Ovary (tissue), 9 donors: ENCODE measurements around the gene ZBED4. TPM values are rescaled to one million over a fixed set of nuclear protein-coding genes. Genes with fewer than 3 reads are reported as not detected.

Experiments
- DNase-seq, 5 donors: peaks; one replicate each; pipeline ENCODE4 v3.0.0-alpha.2; 2019 to 2020
- H3K27ac ChIP-seq, 2 donors: fragments of 200-600 bp; one replicate each; pipeline versions ENCODE4 v1.5.1 to v1.8.0; 2019 to 2022
- H3K27me3 ChIP-seq: fragments of 200-600 bp; one replicate; pipeline ENCODE4 v1.8.0; 2022
- H3K36me3 ChIP-seq: fragments of 200-600 bp; sonication (generic); one replicate; pipeline ENCODE4 v1.5.1; 2019
- H3K4me1 ChIP-seq: one replicate; pipeline ENCODE4 v1.8.1; 2013; ENCODE audit warnings: mild to moderate bottlenecking, moderate library complexity; ENCODE audit not compliant: insufficient read depth
- H3K4me3 ChIP-seq: fragments of 200-600 bp; sonication (generic); one replicate; pipeline ENCODE4 v1.5.1; 2017
- H3K9me3 ChIP-seq, 2 donors: fragments of 200-600 bp in 1 of 2; sonication (generic) in 1 of 2; one replicate each; pipeline versions ENCODE4 v1.5.1 to v1.8.1; 2013 to 2019; ENCODE audit warnings: mild to moderate bottlenecking in 1 of 2, moderate library complexity in 1 of 2
- EP300 ChIP-seq: sonication (generic); formaldehyde crosslinking; IDR thresholded peaks from one replicate; pipeline ENCODE4 v1.6.1; 2017; ENCODE audit warnings: antibody characterized with exemption
- POLR2A ChIP-seq: fragments of 450-650 bp; IDR thresholded peaks from one replicate; pipeline ENCODE4 v1.6.1; 2017; ENCODE audit warnings: antibody characterized with exemption, mild to moderate bottlenecking, moderate library complexity
- WGBS, 3 donors: extraction: QIAGEN DNeasy Blood & Tissue Kit in 1 of 3; methylation state at CpG; one replicate each; pipeline versions ENCODE4 v1.1.5 to v1.1.7; 2013 to 2017; 5-methylcytosine and 5-hydroxymethylcytosine counted together
- intact Hi-C, 4 donors: fragments of 100-400 bp; cut with DNase I; formaldehyde crosslinking; loops; one replicate each; pipeline versions ENCODE4 v1.11.0 to v1.15.1; 2022 to 2023
- polyA plus RNA-seq, 2 donors: library from polyadenylated mRNA; stranded (reverse); fragments of 200-250 nt in 1 of 2; fragments of 350-450 nt in 1 of 2; fragmentation: Illumina TruSeq in 1 of 2; extraction: RNeasy Lipid Tissue Mini Kit (QIAGEN cat#74804) in 1 of 2; gene quantifications; one replicate each; pipeline ENCODE4 v1.2.3, GENCODE V29; 2013 to 2014
- total RNA-seq, 7 donors: library from RNA; depleted of rRNA in 2 of 7; stranded (reverse); fragments of >200 nt in 2 of 7; fragmentation: NEBNext Ultra II Directional in 3 of 7; extraction: Animal tissue kit (Norgen Biotek cat#: 25700) in 3 of 7; gene quantifications; one replicate each; pipeline versions ENCODE4 v1.1.0 to v1.2.4, GENCODE V29; 2016 to 2023
- TF ChIP-seq, protein P1 (sequence below), 3 donors: fragments of 450-650 bp in 2 of 3; fragments of 200-600 bp in 1 of 3; IDR thresholded peaks; one replicate each; pipeline versions ENCODE4 v1.5.1 to v1.8.0; 2016 to 2022; ENCODE audit warnings: antibody characterized with exemption in 3 of 3, mild to moderate bottlenecking in 1 of 3
- donor health status: DM: no; HTN: no; CAD: no; lungs with moderate emphysema.
- donor health status: DM: no; HTN: no; CAD: no.
- donor health status: Bipolar disorder and iron deficiency.
- donor health status: DM: yes; HTN: yes; CAD: no.
- donor health status: DM: no; HTN: no; CAD: no.
- donor health status: DM: yes; HTN: yes; CAD: no.

Gene ZBED4
- total and polyA plus RNA-seq, 9 donors = 3.5 to 9.6 (median 7.8) TPM

DNA sequence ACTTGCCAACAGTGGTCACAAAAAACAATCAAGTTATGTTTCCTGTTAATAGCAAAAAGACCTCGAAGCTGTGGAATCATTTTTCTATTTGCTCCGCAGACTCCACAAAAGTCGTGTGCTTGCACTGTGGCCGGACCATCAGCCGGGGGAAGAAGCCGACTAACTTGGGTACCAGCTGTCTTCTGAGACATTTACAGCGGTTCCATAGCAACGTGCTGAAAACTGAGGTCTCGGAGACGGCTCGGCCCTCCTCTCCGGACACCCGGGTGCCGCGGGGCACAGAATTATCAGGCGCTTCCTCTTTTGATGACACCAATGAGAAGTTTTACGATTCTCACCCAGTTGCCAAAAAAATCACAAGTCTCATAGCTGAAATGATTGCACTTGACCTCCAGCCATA, 31.6 kb downstream of the ZBED4 start:
- intact Hi-C loops = no loop called here
- Histone ChIP-seq H3K36me3 (no peaks in the 10 kb centered on the region), H3K4me1 (no peaks in the 10 kb centered on the region), H3K4me3 (no peak overlapping the region), H3K9me3 (peaks cover 0 to 4% of the 10 kb centered on the region in 2 donors), H3K27me3 (no peaks in the 10 kb centered on the region), H3K27ac (no peak overlapping the region)
- TF ChIP-seq, protein P1, sequence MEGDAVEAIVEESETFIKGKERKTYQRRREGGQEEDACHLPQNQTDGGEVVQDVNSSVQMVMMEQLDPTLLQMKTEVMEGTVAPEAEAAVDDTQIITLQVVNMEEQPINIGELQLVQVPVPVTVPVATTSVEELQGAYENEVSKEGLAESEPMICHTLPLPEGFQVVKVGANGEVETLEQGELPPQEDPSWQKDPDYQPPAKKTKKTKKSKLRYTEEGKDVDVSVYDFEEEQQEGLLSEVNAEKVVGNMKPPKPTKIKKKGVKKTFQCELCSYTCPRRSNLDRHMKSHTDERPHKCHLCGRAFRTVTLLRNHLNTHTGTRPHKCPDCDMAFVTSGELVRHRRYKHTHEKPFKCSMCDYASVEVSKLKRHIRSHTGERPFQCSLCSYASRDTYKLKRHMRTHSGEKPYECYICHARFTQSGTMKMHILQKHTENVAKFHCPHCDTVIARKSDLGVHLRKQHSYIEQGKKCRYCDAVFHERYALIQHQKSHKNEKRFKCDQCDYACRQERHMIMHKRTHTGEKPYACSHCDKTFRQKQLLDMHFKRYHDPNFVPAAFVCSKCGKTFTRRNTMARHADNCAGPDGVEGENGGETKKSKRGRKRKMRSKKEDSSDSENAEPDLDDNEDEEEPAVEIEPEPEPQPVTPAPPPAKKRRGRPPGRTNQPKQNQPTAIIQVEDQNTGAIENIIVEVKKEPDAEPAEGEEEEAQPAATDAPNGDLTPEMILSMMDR (IDR thresholded peaks at IDR 0.05) = no peak
- no peak for TF ChIP-seq EP300
- TF ChIP-seq POLR2A = no peak
- no peak for DNase-seq
- 97% methylated on average over 17 of the region's 17 CpGs for WGBS, 3 donors

DNA sequence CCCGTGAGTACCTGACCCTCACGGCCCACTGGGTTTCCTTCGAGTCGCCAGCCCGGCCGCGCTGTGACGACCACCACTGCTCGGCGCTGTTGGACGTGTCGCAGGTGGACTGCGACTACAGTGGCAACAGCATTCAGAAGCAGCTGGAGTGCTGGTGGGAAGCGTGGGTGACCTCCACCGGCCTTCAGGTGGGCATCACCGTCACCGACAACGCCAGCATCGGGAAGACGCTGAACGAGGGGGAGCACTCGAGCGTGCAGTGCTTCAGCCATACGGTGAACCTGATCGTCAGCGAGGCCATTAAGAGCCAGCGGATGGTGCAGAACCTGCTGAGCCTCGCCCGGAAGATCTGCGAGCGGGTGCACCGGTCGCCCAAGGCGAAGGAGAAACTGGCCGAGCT, 32.2 kb downstream of the ZBED4 start:
- no peak for DNase-seq
- Histone ChIP-seq H3K4me1 (no peaks in the 10 kb centered on the region), H3K9me3 (peaks cover 0 to 4% of the 10 kb centered on the region in 2 donors), H3K27me3 (no peaks in the 10 kb centered on the region), H3K4me3 (no peak overlapping the region), H3K36me3 (no peaks in the 10 kb centered on the region), H3K27ac (no peak overlapping the region)
- no peak for TF ChIP-seq EP300
- no peak for TF ChIP-seq POLR2A
- TF ChIP-seq, protein P1 (IDR thresholded peaks at IDR 0.05) = no peak
- WGBS, 3 donors = 97 to 98% (median 98%) methylated on average over 35 of the region's 35 CpGs
- intact Hi-C loops = no loop called here

- TF ChIP-seq, protein P1 (IDR thresholded peaks at IDR 0.05) = no peak
- Histone ChIP-seq H3K36me3 (no peaks in the 10 kb centered on the region), H3K27me3 (no peaks in the 10 kb centered on the region), H3K27ac (no peak overlapping the region), H3K4me3 (no peak overlapping the region), H3K4me1 (no peaks in the 10 kb centered on the region), H3K9me3 (peaks cover 0 to 4% of the 10 kb centered on the region in 2 donors)
- 96 to 98% (median 97%) methylated on average over 41 of the region's 41 CpGs for WGBS, 3 donors
- intact Hi-C loops = no loop called here
- DNase-seq = no peak
Observed at GRCh38 chr22:49886346-49887063, 32.9 kb downstream of the ZBED4 start.

DNA sequence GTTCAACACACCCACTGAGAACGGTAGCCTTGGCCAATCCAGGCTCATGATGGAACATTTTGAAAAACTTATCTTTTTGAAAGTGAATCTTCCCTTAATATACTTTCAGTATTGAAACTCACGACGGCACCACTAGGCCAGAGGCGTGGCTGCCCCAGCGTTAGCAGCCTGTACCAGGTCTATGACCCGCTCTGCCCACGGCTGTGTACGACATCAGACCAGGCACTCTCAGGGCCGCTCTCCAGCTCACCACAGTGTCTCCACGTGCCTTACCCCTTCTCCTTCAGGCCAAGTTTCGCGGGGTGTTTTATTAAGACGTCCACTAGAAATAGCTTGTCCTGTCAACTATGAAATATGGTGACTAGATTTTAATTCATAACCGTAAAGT, 33.4 kb downstream of the ZBED4 start:
- Histone ChIP-seq H3K4me3 (no peak overlapping the region), H3K9me3 (peaks cover 0 to 4% of the 10 kb centered on the region in 2 donors), H3K36me3 (no peaks in the 10 kb centered on the region), H3K27me3 (no peaks in the 10 kb centered on the region), H3K27ac (no peak overlapping the region), H3K4me1 (no peaks in the 10 kb centered on the region)
- WGBS, 3 donors = 95 to 97% (median 96%) methylated on average over 14 of the region's 14 CpGs
- TF ChIP-seq POLR2A (no peak), EP300 (no peak)
- TF ChIP-seq, protein P1 (IDR thresholded peaks at IDR 0.05) = no peak
- intact Hi-C loops = no loop called here
- no peak for DNase-seq
